Measurements from ENCODE around the gene MAP1LC3A.

GRCh38 chr20:34579191-34579978 is 20.9 kb downstream of the MAP1LC3A start:
- TF ChIP-seq, protein P1, sequence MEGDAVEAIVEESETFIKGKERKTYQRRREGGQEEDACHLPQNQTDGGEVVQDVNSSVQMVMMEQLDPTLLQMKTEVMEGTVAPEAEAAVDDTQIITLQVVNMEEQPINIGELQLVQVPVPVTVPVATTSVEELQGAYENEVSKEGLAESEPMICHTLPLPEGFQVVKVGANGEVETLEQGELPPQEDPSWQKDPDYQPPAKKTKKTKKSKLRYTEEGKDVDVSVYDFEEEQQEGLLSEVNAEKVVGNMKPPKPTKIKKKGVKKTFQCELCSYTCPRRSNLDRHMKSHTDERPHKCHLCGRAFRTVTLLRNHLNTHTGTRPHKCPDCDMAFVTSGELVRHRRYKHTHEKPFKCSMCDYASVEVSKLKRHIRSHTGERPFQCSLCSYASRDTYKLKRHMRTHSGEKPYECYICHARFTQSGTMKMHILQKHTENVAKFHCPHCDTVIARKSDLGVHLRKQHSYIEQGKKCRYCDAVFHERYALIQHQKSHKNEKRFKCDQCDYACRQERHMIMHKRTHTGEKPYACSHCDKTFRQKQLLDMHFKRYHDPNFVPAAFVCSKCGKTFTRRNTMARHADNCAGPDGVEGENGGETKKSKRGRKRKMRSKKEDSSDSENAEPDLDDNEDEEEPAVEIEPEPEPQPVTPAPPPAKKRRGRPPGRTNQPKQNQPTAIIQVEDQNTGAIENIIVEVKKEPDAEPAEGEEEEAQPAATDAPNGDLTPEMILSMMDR (IDR thresholded peaks at IDR 0.05; ENCODE audit: extremely low read depth in 1 of 2, insufficient read depth in 1 of 2, low read depth in 1 of 2, low read length in 2 of 2) = peak; percentile 74 to 77
- TF ChIP-seq POLR2AphosphoS5 (IDR thresholded peaks at IDR 0.05; ENCODE audit: insufficient read depth, low read depth, low read length) = no peak
- no peak for TF ChIP-seq EZH2 (IDR thresholded peaks at IDR 0.05; ENCODE audit: borderline replicate concordance, low read depth, low read length, severe bottlenecking)
- TF ChIP-seq POLR2A (IDR thresholded peaks at IDR 0.05; ENCODE audit: low read depth, low read length) = no peak
- peak; percentile 85 for TF ChIP-seq JUN (IDR thresholded peaks at IDR 0.05; ENCODE audit: borderline replicate concordance, insufficient read depth, insufficient read length, low read depth)
- no peak for TF ChIP-seq MAX (IDR thresholded peaks at IDR 0.05; ENCODE audit: insufficient read depth, insufficient read length)
- TF ChIP-seq MYC (IDR thresholded peaks at IDR 0.05; ENCODE audit: low read depth, low read length) = no peak
- peak; percentile 100 for TF ChIP-seq FOS (IDR thresholded peaks at IDR 0.05; ENCODE audit: borderline replicate concordance, insufficient read depth, low read length)

Measured in endothelial cell of umbilical vein (primary cell).